HepG2 (cell line): ENCODE data around the gene BIRC6. TPM values are rescaled to one million over a fixed set of nuclear protein-coding genes. Genes with fewer than 3 reads are reported as not detected.

Source experiments
- ATAC-seq: fragments of 200-7000 bp; cut with Tn5 transposase; 3 replicates; pipeline ENCODE4 v1.9.1; 2020; ENCODE audit warnings: mild to moderate bottlenecking, moderate library complexity
- BruUV-seq: library from RNA; stranded (reverse); fragments of 400-500 nt; replicated peaks from 2 replicates; lab custom pipeline; 2021; lab: Mats Ljungman, UMichigan
- CTCF ChIA-PET: fragments of 300-600 bp; formaldehyde crosslinking; extraction: SDS; loops from one replicate; lab custom pipeline; 2021; ENCODE audit warnings: low total read pairs, inconsistent platforms, low intra/inter-chr PET ratio; lab: Yijun Ruan, JAX
- POLR2A ChIA-PET: fragments of 350-600 bp; sonication (Branson Sonifier 250); formaldehyde crosslinking; loops from one replicate; lab custom pipeline; 2020; ENCODE audit warnings: antibody characterized with exemption, inconsistent platforms; lab: Yijun Ruan, JAX
- DNase-seq: peaks from one replicate; pipeline ENCODE4 v3.0.0-alpha.2; 2015; ENCODE audit warnings: low spot score
- FAIRE-seq: peaks from 3 replicates; lab custom pipeline; 2011; peaks lifted over from hg19 to GRCh38; lab: Jason Lieb, UNC
- H2AFZ ChIP-seq: one replicate; pipeline ENCODE4 v1.6.1; 2011; ENCODE audit warnings: low read length, inconsistent platforms
- H3K27ac ChIP-seq: fragments of 300-600 bp; 3 replicates; pipeline ENCODE4 v1.8.0; 2011; ENCODE audit warnings: mixed run types, mild to moderate bottlenecking, mixed read lengths, low read length, inconsistent platforms; ENCODE audit not compliant: insufficient read depth; ENCODE audit errors: extremely low read length
- H3K27me3 ChIP-seq, 2 experiments: fragments of 200-600 bp in 1 of 2; 2 replicates in 1 of 2; 3 replicates in 1 of 2; pipeline versions ENCODE4 v1.6.0 to v1.8.0; 2011; ENCODE audit warnings: low read length in 2 of 2, mild to moderate bottlenecking in 2 of 2, moderate library complexity in 2 of 2, inconsistent platforms in 1 of 2; ENCODE audit not compliant: insufficient read depth in 2 of 2, control insufficient read depth in 1 of 2
- H3K36me3 ChIP-seq, 2 experiments: fragments of 200-600 bp in 1 of 2; replicated peaks in 1 of 2; 2 replicates in 1 of 2; 3 replicates in 1 of 2; pipeline versions ENCODE4 v1.5.1 to v1.8.0; 2011; ENCODE audit warnings: low read length in 2 of 2, inconsistent platforms in 1 of 2; ENCODE audit not compliant: insufficient read depth in 2 of 2, control insufficient read depth in 1 of 2
- H3K4me1 ChIP-seq: 2 replicates; pipeline ENCODE4 v1.5.1; 2012; ENCODE audit warnings: low read length, inconsistent platforms; ENCODE audit not compliant: insufficient read depth
- H3K4me2 ChIP-seq: 2 replicates; pipeline ENCODE4 v1.6.0; 2011; ENCODE audit warnings: low read depth, low read length, inconsistent platforms
- H3K4me3 ChIP-seq, 3 experiments: fragments of 200-600 bp in 1 of 3; sonication (generic), shearing (Covaris generic) in 1 of 3; replicated peaks in 1 of 3; 2 replicates each; pipeline ENCODE4 v1.5.1; 2011 to 2016; ENCODE audit warnings: low read length in 3 of 3, inconsistent platforms in 2 of 3, low read depth in 2 of 3, mild to moderate bottlenecking in 2 of 3, control low read depth in 1 of 3, mixed read lengths in 1 of 3; ENCODE audit not compliant: insufficient read depth in 1 of 3
- H3K79me2 ChIP-seq: one replicate; pipeline ENCODE4 v1.6.1; 2011; ENCODE audit warnings: low read length, inconsistent platforms; ENCODE audit not compliant: insufficient read depth
- H3K9ac ChIP-seq: 2 replicates; pipeline ENCODE4 v1.6.0; 2011; ENCODE audit warnings: mild to moderate bottlenecking, low read depth, low read length, inconsistent platforms; ENCODE audit not compliant: insufficient read depth
- H3K9me3 ChIP-seq: 2 replicates; pipeline ENCODE4 v1.5.1; 2012; ENCODE audit warnings: mild to moderate bottlenecking, low read length
- H4K20me1 ChIP-seq: 2 replicates; pipeline ENCODE4 v1.6.0; 2011; ENCODE audit warnings: inconsistent platforms, mild to moderate bottlenecking, low read length, moderate library complexity; ENCODE audit not compliant: insufficient read depth
- CEBPG ChIP-seq: IDR thresholded peaks from 2 replicates; pipeline ENCODE4 v1.6.1; 2016
- KDM5A ChIP-seq: fragments of 200-600 bp; sonication (generic); IDR thresholded peaks from 2 replicates; pipeline ENCODE4 v1.7.0; 2018; ENCODE audit warnings: antibody characterized with exemption, mild to moderate bottlenecking, low read length, borderline replicate concordance
- MTF2 ChIP-seq: sonication (generic); formaldehyde crosslinking; IDR thresholded peaks from 2 replicates; pipeline ENCODE4 v1.5.0; 2020; ENCODE audit warnings: missing genetic modification reagents, borderline replicate concordance
- NCOA1 ChIP-seq: sonication (generic); formaldehyde crosslinking; IDR thresholded peaks from 2 replicates; pipeline ENCODE4 v1.9.0; 2021; ENCODE audit warnings: missing genetic modification reagents
- NR2F1 ChIP-seq, 2 experiments: fragments of 450-650 bp in 1 of 2; formaldehyde crosslinking in 1 of 2; IDR thresholded peaks; 2 replicates each; pipeline versions ENCODE4 v1.5.0 to v1.6.1; 2016 to 2020; ENCODE audit warnings: mild to moderate bottlenecking in 1 of 2, missing compliant biosample characterization in 1 of 2, missing genetic modification reagents in 1 of 2, moderate library complexity in 1 of 2
- SOX13 ChIP-seq, 3 experiments: fragments of 450-650 bp in 1 of 3; sonication (generic) in 1 of 3; formaldehyde crosslinking in 1 of 3; IDR thresholded peaks in 2 of 3; conservative IDR thresholded peaks in 1 of 3; 2 replicates each; pipeline versions ENCODE4 v1.5.0 to v1.6.1; 2016 to 2020; ENCODE audit warnings: antibody characterized with exemption in 1 of 3, mild to moderate bottlenecking in 1 of 3, missing compliant biosample characterization in 1 of 3, missing genetic modification reagents in 1 of 3, moderate library complexity in 1 of 3
- SP140L ChIP-seq: sonication (generic); formaldehyde crosslinking; IDR thresholded peaks from 2 replicates; pipeline ENCODE4 v1.4.0; 2020; ENCODE audit warnings: missing genetic modification reagents, borderline replicate concordance
- ZNF24 ChIP-seq: fragments of 450-650 bp; IDR thresholded peaks from 2 replicates; pipeline ENCODE4 v1.6.1; 2017; ENCODE audit warnings: antibody characterized with exemption, mild to moderate bottlenecking
- ZNF460 ChIP-seq: sonication (generic); formaldehyde crosslinking; IDR thresholded peaks from 2 replicates; pipeline ENCODE4 v1.5.1; 2020; ENCODE audit warnings: missing genetic modification reagents, mild to moderate bottlenecking, borderline replicate concordance
- whole genome bisulfite sequencing: methylation state at CpG from one replicate; pipeline ENCODE4 v1.1.6; 2017; ENCODE audit warnings: low lambda C conversion rate; 5-methylcytosine and 5-hydroxymethylcytosine counted together
- in situ Hi-C: cut with HindIII; loops from 2 replicates; pipeline ENCODE4 v1.10.0; 2017; ENCODE audit warnings: low pct_unique_long_range_greater_than_20kb; ENCODE audit not compliant: extremely low pct_ligation_motif_present
- intact Hi-C: fragments of 100-400 bp; cut with micrococcal nuclease; formaldehyde crosslinking; loops from one replicate; pipeline ENCODE4 v1.10.0; 2022; ENCODE audit not compliant: unreplicated experiment
- polyA plus RNA-seq, 8 experiments: library from polyadenylated mRNA; depleted of rRNA in 3 of 8; stranded (reverse) in 7 of 8; unstranded in 1 of 8; fragments of >200 nt; fragmentation: Illumina TruSeq in 4 of 8; extraction: Trizol in 4 of 8; gene quantifications; 2 replicates each; pipeline versions ENCODE4 v1.2.1 to v1.2.3, GENCODE V29; 2011 to 2016; ENCODE audit warnings: low read depth in 4 of 8, missing spikeins in 1 of 8, mixed read lengths in 1 of 8; ENCODE audit not compliant: insufficient read depth in 1 of 8
- total RNA-seq, 5 experiments: library from RNA; depleted of rRNA; stranded (reverse); fragments of >200 nt; fragmentation: Illumina TruSeq; extraction: Trizol; gene quantifications; 2 replicates each; pipeline ENCODE4 v1.2.3, GENCODE V29; 2016; ENCODE audit warnings: low read depth in 1 of 5
- TF ChIP-seq, protein P1 (sequence below): sonication (generic); formaldehyde crosslinking; IDR thresholded peaks from 2 replicates; pipeline ENCODE4 v1.5.0; 2020; ENCODE audit warnings: mild to moderate bottlenecking, missing genetic modification reagents, borderline replicate concordance
- TF ChIP-seq, protein P2 (sequence below): sonication (generic); formaldehyde crosslinking; IDR thresholded peaks from 2 replicates; pipeline ENCODE4 v1.4.0; 2020; ENCODE audit warnings: missing genetic modification reagents
- TF ChIP-seq, protein P3 (sequence below): IDR thresholded peaks from 2 replicates; pipeline ENCODE4 v1.6.1; 2016; ENCODE audit warnings: low read depth, control low read depth

BIRC6 gene
- total and polyA plus RNA-seq, 2 of the 13 experiments (the other 11 are each of a cell fraction or from before 2014, with no cell fraction given): 65.6 to 120 TPM

DNA sequence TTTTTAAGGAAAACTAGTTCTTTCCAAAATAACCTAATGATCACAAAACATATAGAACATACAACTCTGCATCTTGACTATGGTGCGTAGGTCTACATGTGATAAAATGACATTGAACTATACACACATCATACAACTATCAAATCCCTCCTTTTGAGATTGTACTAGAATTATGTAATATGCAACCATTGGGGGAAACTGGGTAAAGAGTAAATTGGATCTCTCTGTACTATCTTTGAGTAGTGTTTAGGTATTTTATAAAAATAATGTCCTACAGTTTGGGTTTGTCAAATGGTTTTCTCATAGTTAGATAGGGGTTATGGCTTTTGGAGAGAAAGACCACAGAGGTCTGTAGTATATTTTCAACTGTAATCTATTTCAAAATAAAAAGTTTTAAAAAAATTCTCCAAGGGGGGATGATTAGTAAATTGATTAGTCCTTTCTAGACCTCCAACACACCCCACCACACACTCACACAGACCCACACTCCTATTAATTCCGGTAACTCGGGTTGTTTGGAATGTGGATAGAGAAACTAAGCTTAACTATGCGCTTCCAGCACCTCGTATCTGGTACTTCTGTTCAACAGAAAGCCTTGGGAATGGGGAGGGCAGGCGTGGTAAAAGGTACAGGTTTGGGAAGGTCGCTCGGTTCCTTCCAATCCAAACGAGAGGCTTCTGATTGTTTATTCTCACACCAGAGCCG is 695 bp upstream of the BIRC6 start:
- FAIRE-seq: no peak
- CTCF ChIA-PET: no interaction called here
- no peaks in the 10 kb centered on the region for H3K36me3 ChIP-seq
- POLR2A ChIA-PET: interaction anchor here (0.7 to 2.1 kb wide), 11 partner anchors 8 to 190 kb away, joined by 3 to 36 read pairs (median 3); partner anchors contain the start of gene SLC30A6
- intact Hi-C loops (loop anchor here (2.0 kb wide), 1 partner anchor 27 kb away; no protein-coding TSS in a partner anchor), in situ Hi-C loops (no loop called here)
- peak overlapping the region; percentile 96 to 100 (median 100) for H3K4me3 ChIP-seq
- TSS peak; percentile 95 for BruUV-seq
- H2AFZ ChIP-seq: no peak overlapping the region
- H3K9ac ChIP-seq: peak overlapping the region; percentile 90
- peak overlapping the region; percentile 80 for H3K4me2 ChIP-seq
- WGBS: 13% methylated on average over 8 of the region's 10 CpGs
- no peaks in the 10 kb centered on the region; a peak in 1 of 5 replicates for H3K27me3 ChIP-seq
- peaks cover 32% of the 10 kb centered on the region for H4K20me1 ChIP-seq
- peaks cover 35% of the 10 kb centered on the region for H3K4me1 ChIP-seq
- H3K79me2 ChIP-seq: peaks cover 38% of the 10 kb centered on the region
- ATAC-seq: no peak
- H3K27ac ChIP-seq: peak overlapping the region; percentile 92
- H3K9me3 ChIP-seq: no peaks in the 10 kb centered on the region
- no peak for DNase-seq
- TF ChIP-seq MTF2 (CRISPR knock-in tag) (peak; percentile 67; the same call in 1 of the 2 replicates), SP140L (CRISPR knock-in tag) (0 out of 2 replicates have a peak, but pooled peaks have one; percentile 65), NR2F1 (CRISPR knock-in tag; IDR thresholded peaks at IDR 0.05) (0 out of 4 replicates have a peak, but pooled peaks of 1 of the 2 experiments have one; percentile 11), ZNF460 (no peak), KDM5A (no peak), SOX13 (IDR thresholded peaks at IDR 0.05) (no peak), SOX13 (CRISPR knock-in tag; conservative IDR thresholded peaks at IDR 0.05 in 1 of 2, IDR thresholded peaks at IDR 0.05 in 1 of 2) (0 out of 4 replicates have a peak, but pooled peaks of 1 of the 2 experiments have one; percentile 83), ZNF24 (no peak), NCOA1 (peak; percentile 82; the same call in 1 of the 2 replicates), CEBPG (CRISPR knock-in tag) (0 out of 2 replicates have a peak, but pooled peaks have one; percentile 6)
- TF ChIP-seq, protein P1, sequence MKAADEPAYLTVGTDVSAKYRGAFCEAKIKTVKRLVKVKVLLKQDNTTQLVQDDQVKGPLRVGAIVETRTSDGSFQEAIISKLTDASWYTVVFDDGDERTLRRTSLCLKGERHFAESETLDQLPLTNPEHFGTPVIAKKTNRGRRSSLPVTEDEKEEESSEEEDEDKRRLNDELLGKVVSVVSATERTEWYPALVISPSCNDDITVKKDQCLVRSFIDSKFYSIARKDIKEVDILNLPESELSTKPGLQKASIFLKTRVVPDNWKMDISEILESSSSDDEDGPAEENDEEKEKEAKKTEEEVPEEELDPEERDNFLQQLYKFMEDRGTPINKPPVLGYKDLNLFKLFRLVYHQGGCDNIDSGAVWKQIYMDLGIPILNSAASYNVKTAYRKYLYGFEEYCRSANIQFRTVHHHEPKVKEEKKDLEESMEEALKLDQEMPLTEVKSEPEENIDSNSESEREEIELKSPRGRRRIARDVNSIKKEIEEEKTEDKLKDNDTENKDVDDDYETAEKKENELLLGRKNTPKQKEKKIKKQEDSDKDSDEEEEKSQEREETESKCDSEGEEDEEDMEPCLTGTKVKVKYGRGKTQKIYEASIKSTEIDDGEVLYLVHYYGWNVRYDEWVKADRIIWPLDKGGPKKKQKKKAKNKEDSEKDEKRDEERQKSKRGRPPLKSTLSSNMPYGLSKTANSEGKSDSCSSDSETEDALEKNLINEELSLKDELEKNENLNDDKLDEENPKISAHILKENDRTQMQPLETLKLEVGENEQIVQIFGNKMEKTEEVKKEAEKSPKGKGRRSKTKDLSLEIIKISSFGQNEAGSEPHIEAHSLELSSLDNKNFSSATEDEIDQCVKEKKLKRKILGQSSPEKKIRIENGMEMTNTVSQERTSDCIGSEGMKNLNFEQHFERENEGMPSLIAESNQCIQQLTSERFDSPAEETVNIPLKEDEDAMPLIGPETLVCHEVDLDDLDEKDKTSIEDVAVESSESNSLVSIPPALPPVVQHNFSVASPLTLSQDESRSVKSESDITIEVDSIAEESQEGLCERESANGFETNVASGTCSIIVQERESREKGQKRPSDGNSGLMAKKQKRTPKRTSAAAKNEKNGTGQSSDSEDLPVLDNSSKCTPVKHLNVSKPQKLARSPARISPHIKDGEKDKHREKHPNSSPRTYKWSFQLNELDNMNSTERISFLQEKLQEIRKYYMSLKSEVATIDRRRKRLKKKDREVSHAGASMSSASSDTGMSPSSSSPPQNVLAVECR (CRISPR knock-in tag): no peak
- TF ChIP-seq, protein P2, sequence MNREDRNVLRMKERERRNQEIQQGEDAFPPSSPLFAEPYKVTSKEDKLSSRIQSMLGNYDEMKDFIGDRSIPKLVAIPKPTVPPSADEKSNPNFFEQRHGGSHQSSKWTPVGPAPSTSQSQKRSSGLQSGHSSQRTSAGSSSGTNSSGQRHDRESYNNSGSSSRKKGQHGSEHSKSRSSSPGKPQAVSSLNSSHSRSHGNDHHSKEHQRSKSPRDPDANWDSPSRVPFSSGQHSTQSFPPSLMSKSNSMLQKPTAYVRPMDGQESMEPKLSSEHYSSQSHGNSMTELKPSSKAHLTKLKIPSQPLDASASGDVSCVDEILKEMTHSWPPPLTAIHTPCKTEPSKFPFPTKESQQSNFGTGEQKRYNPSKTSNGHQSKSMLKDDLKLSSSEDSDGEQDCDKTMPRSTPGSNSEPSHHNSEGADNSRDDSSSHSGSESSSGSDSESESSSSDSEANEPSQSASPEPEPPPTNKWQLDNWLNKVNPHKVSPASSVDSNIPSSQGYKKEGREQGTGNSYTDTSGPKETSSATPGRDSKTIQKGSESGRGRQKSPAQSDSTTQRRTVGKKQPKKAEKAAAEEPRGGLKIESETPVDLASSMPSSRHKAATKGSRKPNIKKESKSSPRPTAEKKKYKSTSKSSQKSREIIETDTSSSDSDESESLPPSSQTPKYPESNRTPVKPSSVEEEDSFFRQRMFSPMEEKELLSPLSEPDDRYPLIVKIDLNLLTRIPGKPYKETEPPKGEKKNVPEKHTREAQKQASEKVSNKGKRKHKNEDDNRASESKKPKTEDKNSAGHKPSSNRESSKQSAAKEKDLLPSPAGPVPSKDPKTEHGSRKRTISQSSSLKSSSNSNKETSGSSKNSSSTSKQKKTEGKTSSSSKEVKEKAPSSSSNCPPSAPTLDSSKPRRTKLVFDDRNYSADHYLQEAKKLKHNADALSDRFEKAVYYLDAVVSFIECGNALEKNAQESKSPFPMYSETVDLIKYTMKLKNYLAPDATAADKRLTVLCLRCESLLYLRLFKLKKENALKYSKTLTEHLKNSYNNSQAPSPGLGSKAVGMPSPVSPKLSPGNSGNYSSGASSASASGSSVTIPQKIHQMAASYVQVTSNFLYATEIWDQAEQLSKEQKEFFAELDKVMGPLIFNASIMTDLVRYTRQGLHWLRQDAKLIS (CRISPR knock-in tag): 0 out of 2 replicates have a peak, but pooled peaks have one; percentile 0
- TF ChIP-seq, protein P3, sequence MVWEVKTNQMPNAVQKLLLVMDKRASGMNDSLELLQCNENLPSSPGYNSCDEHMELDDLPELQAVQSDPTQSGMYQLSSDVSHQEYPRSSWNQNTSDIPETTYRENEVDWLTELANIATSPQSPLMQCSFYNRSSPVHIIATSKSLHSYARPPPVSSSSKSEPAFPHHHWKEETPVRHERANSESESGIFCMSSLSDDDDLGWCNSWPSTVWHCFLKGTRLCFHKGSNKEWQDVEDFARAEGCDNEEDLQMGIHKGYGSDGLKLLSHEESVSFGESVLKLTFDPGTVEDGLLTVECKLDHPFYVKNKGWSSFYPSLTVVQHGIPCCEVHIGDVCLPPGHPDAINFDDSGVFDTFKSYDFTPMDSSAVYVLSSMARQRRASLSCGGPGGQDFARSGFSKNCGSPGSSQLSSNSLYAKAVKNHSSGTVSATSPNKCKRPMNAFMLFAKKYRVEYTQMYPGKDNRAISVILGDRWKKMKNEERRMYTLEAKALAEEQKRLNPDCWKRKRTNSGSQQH (CRISPR knock-in tag): no peak
